NB4 (cell line): ENCODE data around the gene RBPMS2.

Source experiments
- DNase-seq: peaks from one replicate; pipeline ENCODE4 v3.0.0; 2010; ENCODE audit warnings: low read depth
- H3K4me3 ChIP-seq: one replicate; pipeline ENCODE4 v1.5.1; 2011; ENCODE audit warnings: mild to moderate bottlenecking, low read depth, low read length, moderate library complexity
- CTCF ChIP-seq: IDR thresholded peaks from one replicate; pipeline ENCODE4 v1.5.1; 2012; ENCODE audit warnings: low read depth, low read length
- MYC ChIP-seq: IDR thresholded peaks from 2 replicates; pipeline ENCODE4 v1.6.1; 2011; ENCODE audit warnings: low read depth, low read length
- POLR2A ChIP-seq: IDR thresholded peaks from 2 replicates; pipeline ENCODE4 v1.6.1; 2011; ENCODE audit warnings: mild to moderate bottlenecking; ENCODE audit not compliant: insufficient read length; ENCODE audit errors: extremely low read depth
- TF ChIP-seq, protein P1 (sequence below): IDR thresholded peaks from 2 replicates; pipeline ENCODE4 v1.6.1; 2011; ENCODE audit warnings: low read depth, low read length

Gene RBPMS2

DNA sequence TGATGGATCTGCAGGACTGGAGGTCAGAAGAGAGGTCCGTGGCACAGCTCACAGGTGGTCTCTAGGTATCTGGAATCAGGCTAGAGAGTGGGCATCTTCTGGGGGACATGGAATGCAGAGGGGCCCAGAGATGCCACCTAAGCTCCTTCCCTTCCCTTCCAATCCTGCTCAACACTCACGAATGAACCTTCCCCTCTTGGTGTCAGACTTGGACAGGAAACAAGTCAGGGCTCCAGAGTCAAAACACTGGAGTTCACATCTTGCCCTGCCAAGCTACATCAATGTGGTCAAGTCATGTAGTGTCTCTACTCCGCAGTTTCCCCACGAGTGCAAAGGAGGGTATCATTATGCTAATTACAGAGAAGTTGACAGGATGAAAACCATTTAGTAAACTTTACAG, 16.0 kb upstream of the RBPMS2 start:
- no peak for DNase-seq
- TF ChIP-seq, protein P1, sequence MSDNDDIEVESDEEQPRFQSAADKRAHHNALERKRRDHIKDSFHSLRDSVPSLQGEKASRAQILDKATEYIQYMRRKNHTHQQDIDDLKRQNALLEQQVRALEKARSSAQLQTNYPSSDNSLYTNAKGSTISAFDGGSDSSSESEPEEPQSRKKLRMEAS = no peak
- TF ChIP-seq POLR2A = no peak
- TF ChIP-seq MYC = no peak
- no peak for TF ChIP-seq CTCF
- H3K4me3 ChIP-seq = no peak overlapping the region

DNA sequence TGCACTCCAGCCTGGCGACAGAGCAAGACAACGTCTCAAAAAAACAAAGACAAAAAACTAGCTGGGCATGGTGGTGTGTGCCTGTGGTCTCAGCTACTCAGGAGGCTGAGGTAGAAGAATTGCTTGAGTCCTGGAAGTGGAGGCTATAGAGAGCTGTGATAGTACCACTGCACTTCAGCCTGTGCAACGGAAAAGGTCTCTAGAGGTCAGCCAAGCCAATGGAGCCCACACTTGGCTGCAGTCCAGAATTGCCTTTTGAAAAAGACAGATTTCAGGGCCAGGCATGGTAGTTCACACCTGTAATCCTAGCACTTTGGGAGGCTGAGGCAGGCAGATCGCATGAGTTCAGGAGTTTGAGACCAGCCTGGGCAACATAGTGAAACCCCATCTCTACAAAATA, 8.4 kb upstream of the RBPMS2 start:
- TF ChIP-seq, protein P1 = no peak
- TF ChIP-seq MYC = no peak
- no peak for TF ChIP-seq POLR2A
- no peak for TF ChIP-seq CTCF
- no peak overlapping the region for H3K4me3 ChIP-seq
- DNase-seq = no peak

- H3K4me3 ChIP-seq = no peak overlapping the region
- TF ChIP-seq POLR2A (no peak), MYC (no peak), CTCF (no peak)
- TF ChIP-seq, protein P1 = no peak
- no peak for DNase-seq
Measured at GRCh38 chr15:64782751-64783150, 7.4 kb upstream of the RBPMS2 start.

- no peak overlapping the region for H3K4me3 ChIP-seq
- no peak for DNase-seq
- no peak for TF ChIP-seq MYC
- TF ChIP-seq, protein P1 = no peak
- no peak for TF ChIP-seq POLR2A
- no peak for TF ChIP-seq CTCF
Measured at GRCh38 chr15:64781299-64781698, 5.9 kb upstream of the RBPMS2 start.

GRCh38 chr15:64780600-64781156, 5.3 kb upstream of the RBPMS2 start:
- TF ChIP-seq MYC = no peak
- TF ChIP-seq POLR2A = no peak
- TF ChIP-seq, protein P1 = no peak
- no peak for TF ChIP-seq CTCF
- no peak for DNase-seq
- no peak overlapping the region for H3K4me3 ChIP-seq

GRCh38 chr15:64779630-64780029, 4.2 kb upstream of the RBPMS2 start:
- H3K4me3 ChIP-seq = no peak overlapping the region
- TF ChIP-seq CTCF (no peak), MYC (no peak), POLR2A (no peak)
- TF ChIP-seq, protein P1 = no peak
- DNase-seq = no peak
